ENCODE data around the gene SMAD3. TPM values are rescaled to one million over a fixed set of nuclear protein-coding genes. Genes with fewer than 3 reads are reported as not detected.

The SMAD3 gene
- total and polyA plus RNA-seq, 10 of the 15 experiments (the other 5 are each of a cell fraction or from before 2014, with no cell fraction given) = 5.6 to 43.2 (median 16.0) TPM

GRCh38 chr15:67084561-67084960 is 19.2 kb downstream of the SMAD3 start:
- Histone ChIP-seq H4K20me1 (ENCODE audit: control insufficient read depth, insufficient read depth) (no peaks in the 10 kb centered on the region), H3K27me3 (replicated peaks in 1 of 2; ENCODE audit: control insufficient read depth in 2 of 2, insufficient read depth in 2 of 2, low read length in 1 of 2) (no peaks in the 10 kb centered on the region), H3K4me1 (ENCODE audit: control insufficient read depth, insufficient read depth, low read length) (peaks cover 84% of the 10 kb centered on the region), H3K4me2 (ENCODE audit: control insufficient read depth, insufficient read depth) (peak overlapping the region; percentile 53), H3K4me3 (peak overlapping the region; percentile 52), H3K79me2 (ENCODE audit: control insufficient read depth, insufficient read depth, low read length) (peaks cover 76% of the 10 kb centered on the region), H2AFZ (ENCODE audit: control insufficient read depth, low read depth, low read length) (no peak overlapping the region), H3K9ac (ENCODE audit: control insufficient read depth, insufficient read depth, low read length) (peak overlapping the region; percentile 71), H3K9me3 (replicated peaks; ENCODE audit: control insufficient read depth, insufficient read depth, low read length) (no peaks in the 10 kb centered on the region), H3K36me3 (ENCODE audit: control insufficient read depth in 2 of 2, insufficient read depth in 2 of 2, low read length in 1 of 2) (peaks cover 1 to 5% of the 10 kb centered on the region in 2 experiments), H3K27ac (ENCODE audit: control insufficient read depth, insufficient read depth) (peak overlapping the region; percentile 86)
- BruUV-seq (replicated peaks) = no TSS peak
- ChIA-PET SMC1A (ENCODE audit: uncharacterized antibody, unreplicated experiment) (interaction anchor here (0.6 to 13.0 kb wide), 18 partner anchors 9 to 219 kb away, joined by 3 to 247 read pairs (median 4); partner anchors contain the start of gene SMAD3), POLR2A (interaction anchor here (0.6 to 6.8 kb wide), 7 partner anchors 10 to 771 kb away, joined by 3 to 79 read pairs (median 5); partner anchors contain the start of gene SMAD3), CTCF (interaction anchor here (0.6 to 8.5 kb wide), 4 partner anchors 14 to 167 kb away, joined by 3 to 71 read pairs (median 8); no protein-coding TSS in a partner anchor), RAD21 (ENCODE audit: unreplicated experiment) (interaction anchor here (1.3 to 13.0 kb wide), 13 partner anchors 8 to 138 kb away, joined by 3 to 215 read pairs (median 11); partner anchors contain the start of gene SMAD3)
- in situ Hi-C loops (cut with MboI) = loop anchor here (25.0 kb wide), 1 partner anchor 1297 kb away; the partner anchor contains the start of gene DENND4A
- TF ChIP-seq CHD4 (IDR thresholded peaks at IDR 0.05) (no peak), HCFC1 (IDR thresholded peaks at IDR 0.05; ENCODE audit: low read length) (no peak), KLF5 (IDR thresholded peaks at IDR 0.05; ENCODE audit: partially characterized antibody) (no peak), HDGF (IDR thresholded peaks at IDR 0.05) (no peak), ATF2 (IDR thresholded peaks at IDR 0.05; ENCODE audit: low read length) (no peak), GATAD2B (conservative IDR thresholded peaks at IDR 0.05; ENCODE audit: low read depth) (no peak), EZH2 (IDR thresholded peaks at IDR 0.05; ENCODE audit: borderline replicate concordance, control insufficient read depth, low read depth, low read length) (no peak)
- FAIRE-seq (no peak), DNase-seq (ENCODE audit: low read depth, low spot score) (no peak), ATAC-seq (no peak)
- intact Hi-C loops (cut with micrococcal nuclease; ENCODE audit: unreplicated experiment) = loop anchor here (5.0 to 10.0 kb wide), 3 partner anchors 33 to 760 kb away; partner anchors contain the start of gene RNU6-1
- 6% methylated on average over 7 of the region's 7 CpGs for WGBS (ENCODE audit: insufficient coverage, insufficient replicate concordance, low lambda C conversion rate, missing lambda C conversion rate)
